HG03175 (cell line): ENCODE measurements around the gene RAB23.
"Not testable (repeated sequence)": the region's sequence is repeated elsewhere in the genome, so short reads cannot be mapped to it uniquely, and the experiment has no call there.

Experiments used
- ATAC-seq: cut with Tn5 transposase; IDR thresholded peaks from one replicate; pipeline ENCODE4 v1.9.1; 2021; ENCODE audit warnings: mild to moderate bottlenecking, moderate library complexity; ENCODE audit not compliant: unreplicated experiment

Gene RAB23

DNA sequence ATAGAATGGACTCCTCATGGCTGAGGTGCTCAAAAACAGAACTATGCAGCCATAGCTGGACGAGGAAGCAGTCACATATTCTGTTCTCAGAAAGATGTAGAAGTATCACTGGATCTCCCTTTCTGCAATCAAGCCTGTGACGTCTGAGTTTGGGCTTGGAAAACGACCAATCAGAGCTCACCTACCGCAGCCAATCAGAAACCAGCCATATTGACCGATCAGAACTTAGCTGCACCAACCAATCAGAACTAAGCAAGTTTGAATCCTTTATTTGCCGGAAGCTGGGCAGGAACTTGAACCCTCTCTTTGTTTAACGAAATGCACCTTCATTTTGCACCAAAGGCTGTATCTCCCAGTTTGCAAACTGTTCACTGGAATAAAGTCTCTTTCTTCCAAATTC is 21.8 kb upstream of the RAB23 start:
- ATAC-seq, result no peak

DNA sequence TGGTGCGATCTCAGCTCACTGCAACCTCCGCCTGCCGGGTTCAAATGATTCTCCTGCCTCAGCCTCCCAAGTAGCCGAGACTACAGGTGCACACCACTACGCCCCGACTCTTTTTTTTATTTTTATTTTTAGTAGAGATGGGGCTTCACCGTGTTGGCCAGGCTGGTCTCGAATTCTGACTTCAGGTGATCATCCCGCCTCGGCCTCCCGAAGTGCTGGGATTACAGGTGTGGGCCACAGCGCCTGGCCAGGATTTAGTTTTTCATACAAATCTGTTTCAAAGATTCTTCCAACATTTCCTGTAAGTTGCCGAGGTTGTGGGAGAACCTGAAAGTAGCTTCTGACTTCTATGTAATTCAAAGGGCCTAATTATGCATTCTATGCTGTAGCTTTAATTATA is 21.4 kb upstream of the RAB23 start:
- ATAC-seq, result not testable (repeated sequence)

DNA sequence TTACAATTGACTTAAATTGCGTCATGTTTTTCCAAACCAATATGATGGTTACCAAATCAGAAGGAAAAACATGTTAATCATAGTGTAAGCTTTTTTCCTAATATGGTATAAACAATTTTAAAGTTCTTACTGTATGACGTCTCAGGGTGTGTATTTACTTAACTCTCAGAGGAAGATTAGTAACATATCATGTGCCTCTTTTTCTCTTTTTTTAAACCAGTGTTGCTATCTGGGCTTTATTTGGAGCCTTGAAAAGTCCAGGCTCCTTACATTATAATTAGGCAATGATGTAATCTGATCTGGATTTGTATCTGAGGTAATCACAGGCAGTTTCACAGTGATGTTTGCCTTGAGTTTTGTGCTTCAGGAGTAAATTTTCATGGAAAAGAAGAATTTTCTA is 20.4 kb upstream of the RAB23 start:
- ATAC-seq, result no peak

GRCh38 chr6:57226221-57226620 is 4.1 kb upstream of the RAB23 start:
- no peak for ATAC-seq

- ATAC-seq, result no peak
These were observed 2.8 kb upstream of the RAB23 start for GRCh38 chr6:57224769-57225515.

DNA sequence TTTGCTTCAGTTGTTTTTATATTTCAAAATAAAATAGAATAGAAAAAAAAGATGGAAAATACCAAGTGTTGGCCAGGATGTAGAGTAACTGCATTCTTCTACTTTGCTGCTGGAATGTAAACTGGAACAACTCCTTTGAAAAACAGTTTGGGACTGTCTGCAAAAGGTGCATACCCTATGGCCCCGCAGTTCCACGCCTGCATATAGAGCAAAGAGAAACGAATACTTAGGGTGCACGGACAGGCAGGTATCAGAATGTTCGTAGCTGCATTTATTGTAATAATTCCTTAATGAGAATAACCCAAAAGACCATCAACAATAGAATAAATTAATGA is 603 bp upstream of the RAB23 start:
- no peak for ATAC-seq

DNA sequence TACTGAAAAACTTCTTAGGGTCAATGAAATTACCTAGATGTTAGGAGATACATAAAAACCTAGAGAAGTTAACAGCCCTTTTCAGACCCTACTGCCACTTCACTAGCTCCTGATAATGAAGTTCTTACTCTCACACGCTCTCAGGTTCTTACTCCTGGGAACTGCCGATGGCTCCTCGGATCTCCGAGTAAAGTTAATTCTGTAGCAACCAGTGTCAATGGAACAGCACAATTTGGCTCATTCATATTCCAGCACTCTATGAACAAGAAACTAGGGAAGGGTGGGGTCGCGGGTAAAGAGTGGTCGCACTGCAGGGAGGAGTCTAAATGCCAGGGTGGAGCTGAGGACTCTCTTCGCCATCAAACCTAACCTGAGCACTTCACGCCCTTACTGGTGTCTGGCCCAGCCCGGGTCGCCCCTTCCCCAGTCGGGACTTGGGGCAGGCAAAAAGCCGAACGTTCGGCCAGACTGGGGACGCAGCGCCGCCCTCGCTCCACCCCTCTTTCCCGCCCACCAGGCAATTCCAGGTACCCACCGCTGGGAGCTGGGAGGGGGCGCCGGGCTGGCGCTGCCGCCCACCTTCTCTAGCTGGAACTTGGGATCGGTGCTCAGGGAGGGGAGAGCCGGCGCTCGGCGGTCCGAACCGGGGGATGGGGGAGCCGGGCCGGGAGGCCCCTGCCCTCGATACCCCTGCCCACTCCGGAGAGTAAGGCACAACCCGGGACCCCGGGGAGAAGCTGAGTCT is 744 bp downstream of the RAB23 start:
- ATAC-seq, result peak; percentile 58

DNA sequence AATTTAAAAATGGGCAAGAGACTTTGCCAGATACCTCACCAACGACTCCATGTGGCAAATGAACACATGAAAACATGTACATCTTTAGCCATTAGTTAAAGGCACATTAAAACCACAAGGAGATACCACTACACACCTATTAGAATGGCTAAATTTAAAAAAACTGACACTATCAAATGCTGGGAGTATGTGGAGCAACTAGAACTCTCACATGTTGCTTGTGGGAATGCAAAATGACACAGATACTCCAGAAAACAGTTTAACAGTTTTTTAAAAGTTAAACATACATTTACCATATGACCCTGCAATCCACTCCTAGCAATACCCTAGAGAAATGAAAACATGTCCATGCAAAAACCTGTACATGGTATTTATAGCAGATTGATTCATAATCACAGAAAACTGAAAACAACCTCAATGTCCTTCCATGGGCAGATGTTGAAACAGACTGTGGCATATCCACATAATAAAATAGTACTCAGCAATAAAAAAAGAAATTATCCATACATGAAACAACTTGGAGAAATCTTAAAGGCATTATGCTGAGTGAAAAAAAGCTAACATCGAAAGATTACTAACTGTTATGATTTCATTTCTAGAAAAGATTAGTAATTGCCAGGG is 1.9 kb downstream of the RAB23 start:
- ATAC-seq, result no peak

DNA sequence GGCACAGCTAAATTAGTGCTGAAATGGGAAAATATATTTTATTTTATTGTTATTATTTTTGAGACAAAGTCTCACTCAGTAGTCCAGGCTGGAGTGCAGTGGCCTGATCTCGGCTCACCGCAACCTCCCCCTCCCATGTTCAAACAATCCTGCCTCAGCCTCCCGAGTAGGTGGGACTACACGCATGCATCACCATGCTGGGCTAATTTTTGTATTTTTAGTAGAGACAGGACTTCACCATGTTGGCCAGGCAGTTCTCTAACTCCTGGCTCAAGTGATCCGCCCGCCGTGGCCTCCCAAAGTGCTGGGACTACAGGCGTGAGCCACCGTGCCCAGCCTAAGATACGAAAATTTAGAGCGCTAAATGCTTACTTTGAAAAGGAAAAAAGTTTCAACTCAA is 4.8 kb downstream of the RAB23 start:
- no peak for ATAC-seq

GRCh38 chr6:57216235-57217101 is 5.6 kb downstream of the RAB23 start:
- no peak for ATAC-seq

GRCh38 chr6:57215260-57215659 is 6.8 kb downstream of the RAB23 start:
- ATAC-seq, result no peak

- no peak for ATAC-seq
These were observed 12.0 kb downstream of the RAB23 start for GRCh38 chr6:57210060-57210459.

GRCh38 chr6:57209030-57209429 is 13.1 kb downstream of the RAB23 start:
- no peak for ATAC-seq

DNA sequence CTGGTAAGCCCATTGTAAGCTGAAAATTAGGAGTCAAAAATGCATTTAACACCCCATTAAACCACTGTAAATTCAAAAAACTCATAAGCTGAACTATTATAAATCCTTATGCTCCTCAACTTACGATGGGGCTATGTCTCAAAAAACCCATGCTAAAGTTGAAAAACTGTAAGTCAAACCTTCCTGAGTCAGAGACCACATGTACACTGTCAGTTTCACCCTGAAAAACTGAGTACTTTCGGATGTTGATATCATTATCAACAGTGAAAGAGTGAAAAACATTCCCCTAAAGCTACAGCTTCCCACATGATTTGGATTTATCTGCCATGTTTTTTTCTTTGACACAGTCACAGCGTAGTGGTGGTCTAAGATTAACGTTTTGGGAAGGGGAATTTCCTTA is 14.2 kb downstream of the RAB23 start:
- no peak for ATAC-seq

- no peak for ATAC-seq
These were observed 15.0 kb downstream of the RAB23 start for GRCh38 chr6:57207141-57207540.

DNA sequence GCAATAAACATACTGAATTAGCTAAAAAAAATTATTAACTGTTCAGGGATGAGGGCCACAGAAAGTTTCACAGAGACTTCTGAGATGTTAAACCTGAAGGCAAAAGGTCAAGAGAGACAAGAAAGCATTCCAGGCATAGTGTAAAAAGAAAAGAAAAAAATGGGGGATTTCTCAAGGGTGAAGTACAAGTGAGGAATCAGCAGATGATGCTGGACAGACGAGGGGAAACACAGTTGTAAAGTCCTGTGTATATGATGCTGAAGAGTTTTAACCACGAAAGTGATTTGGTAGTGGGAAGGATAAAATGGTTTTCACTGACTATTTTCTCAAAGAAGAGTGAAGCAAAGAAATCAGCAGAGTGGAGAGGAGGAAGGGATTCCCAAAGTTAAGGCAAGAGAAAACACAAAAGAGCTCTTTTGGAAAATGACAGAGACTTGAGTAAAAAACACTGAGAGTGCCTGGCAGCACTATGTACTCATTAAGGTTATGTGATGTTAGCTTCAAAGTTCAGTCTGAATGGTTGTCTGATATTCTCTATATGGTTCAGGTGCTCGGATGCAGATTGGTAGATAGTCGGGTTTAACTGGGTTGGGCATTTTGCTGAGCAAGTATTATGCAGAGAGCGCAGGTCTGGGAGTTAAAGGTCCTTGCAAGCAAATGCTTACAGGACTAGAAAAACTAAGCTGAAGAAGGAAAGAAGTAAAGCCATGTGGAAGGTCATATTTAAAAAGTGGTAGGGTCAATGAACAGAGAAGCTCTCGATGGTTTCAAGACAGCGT is 16.4 kb downstream of the RAB23 start:
- ATAC-seq, result no peak

GRCh38 chr6:57201718-57202117 is 20.4 kb downstream of the RAB23 start:
- ATAC-seq, result no peak

- no peak for ATAC-seq
These were observed 23.0 kb downstream of the RAB23 start for GRCh38 chr6:57198926-57199636.

- no peak for ATAC-seq
These were observed 26.6 kb downstream of the RAB23 start for GRCh38 chr6:57195457-57195856.

GRCh38 chr6:57193177-57193576 is 28.9 kb downstream of the RAB23 start:
- ATAC-seq, result no peak
